Heart left ventricle (tissue), 16 donors: ENCODE results near the gene RAVER1. TPM values are rescaled to one million over a fixed set of nuclear protein-coding genes. Genes with fewer than 3 reads are reported as not detected.
A peak's percentile ranks its signal among the peaks of the same experiment; 100 is the strongest.

ENCODE experiments used
- ATAC-seq, 4 donors: fragments of 200-7000 bp; cut with Tn5 transposase; one replicate each; pipeline ENCODE4 v1.9.1; 2020 to 2022; ENCODE audit warnings: moderate library complexity in 4 of 4, mild to moderate bottlenecking in 3 of 4, moderate number of reproducible peaks in 1 of 4
- DNase-seq, 5 donors: peaks; one replicate each; pipeline ENCODE4 v3.0.0-alpha.2; 2020
- H3K27ac ChIP-seq, 12 donors: fragments of 200-600 bp; sonication (generic) in 4 of 12; one replicate each; pipeline versions ENCODE4 v1.5.0 to v1.8.0; 2016 to 2022; ENCODE audit warnings: mild to moderate bottlenecking in 2 of 12
- H3K27me3 ChIP-seq, 9 donors: fragments of 200-600 bp; sonication (generic) in 2 of 9; one replicate each; pipeline versions ENCODE4 v1.5.1 to v1.8.0; 2016 to 2022; ENCODE audit warnings: mild to moderate bottlenecking in 3 of 9
- H3K36me3 ChIP-seq, 9 donors: fragments of 200-600 bp; sonication (generic) in 2 of 9; one replicate each; pipeline versions ENCODE4 v1.5.0 to v1.8.0; 2018 to 2022; ENCODE audit warnings: mild to moderate bottlenecking in 2 of 9
- H3K4me1 ChIP-seq, 12 donors: fragments of 200-600 bp; sonication (generic) in 4 of 12; one replicate each; pipeline versions ENCODE4 v1.5.0 to v1.8.0; 2016 to 2022; ENCODE audit warnings: mild to moderate bottlenecking in 3 of 12
- H3K4me3 ChIP-seq, 12 donors: fragments of 200-600 bp; sonication (generic) in 4 of 12; one replicate each; pipeline versions ENCODE4 v1.5.0 to v1.8.0; 2017 to 2022; ENCODE audit warnings: mild to moderate bottlenecking in 9 of 12, moderate library complexity in 4 of 12
- H3K9me3 ChIP-seq, 12 donors: fragments of 200-600 bp; sonication (generic) in 4 of 12; one replicate each; pipeline versions ENCODE4 v1.5.0 to v1.8.0; 2016 to 2022; ENCODE audit warnings: mild to moderate bottlenecking in 1 of 12
- CTCF ChIP-seq, 12 donors: fragments of 200-600 bp; sonication (generic) in 4 of 12; IDR thresholded peaks; one replicate each; pipeline versions ENCODE4 v1.5.0 to v1.8.0; 2018 to 2022; ENCODE audit warnings: antibody characterized with exemption in 12 of 12, mild to moderate bottlenecking in 5 of 12
- POLR2A ChIP-seq, 2 donors: fragments of 450-650 bp; IDR thresholded peaks; one replicate each; pipeline ENCODE4 v1.6.1; 2017; ENCODE audit warnings: antibody characterized with exemption in 2 of 2, mild to moderate bottlenecking in 2 of 2, moderate library complexity in 2 of 2
- WGBS, 4 donors: extraction: QIAGEN DNeasy Blood & Tissue Kit in 2 of 4; methylation state at CpG; one replicate each; pipeline versions ENCODE4 v1.1.5 to v1.1.7; 2013 to 2018; 5-methylcytosine and 5-hydroxymethylcytosine counted together
- intact Hi-C, 10 donors: fragments of 100-400 bp; cut with DNase I; formaldehyde crosslinking; loops; one replicate each; pipeline versions ENCODE4 v1.11.1 to v1.14.2; 2022
- polyA plus RNA-seq, 2 donors: library from polyadenylated mRNA; stranded (reverse); fragments of 200-250 nt; gene quantifications; one replicate each; pipeline ENCODE4 v1.2.3, GENCODE V29; 2013
- total RNA-seq, 9 donors: library from RNA; depleted of rRNA in 2 of 9; stranded (reverse); fragments of >200 nt in 2 of 9; fragmentation: NEBNext Ultra II Directional in 3 of 9; extraction: Animal tissue kit (Norgen Biotek cat#: 25700) in 3 of 9; gene quantifications; one replicate each; pipeline versions ENCODE4 v1.1.0 to v1.2.4, GENCODE V29; 2016 to 2023
- donor health status: ischemic (EF 13 %, LVEDD 7.1; RV severe dilation, severe dysfunction).
- donor health status: healthy with polysubstance abuse.
- donor health status: DM: no; HTN: yes; CAD: no.
- donor health status: DM: no; HTN: no; CAD: no.
- donor health status: ischemic (EF 25% LVEDD 6.9; RV normal size, moderate dysfunction).
- donor health status: ischemic (EF 25% LVEDD 5.7; RV mildly dilated, moderate dysfunction).
- donor health status: healthy.
- donor health status: DM: yes; HTN: yes; CAD: no.
- donor health status: ischemic (EF 35%, LVEDD 5.7; RV mildly dilated, moderate dysfunction).
- donor health status: nonischemic (EF 11% LVEDD 7.7; RV severe dilation, severe dysfunction).
- donor health status: DM: yes; HTN: yes; CAD: no.
- donor health status: PGD.
- donor health status: ischemic (EF 29% LVEDD 5.4; RV normal size, mild dysfunction).
- donor health status: nonischemic (EF 23%, LVEDD 6.1; RV moderate dilation, normal function).

The RAVER1 gene
- total and polyA plus RNA-seq, 11 donors = 5.9 to 22.5 (median 14.0) TPM

GRCh38 chr19:10344780-10345179 lies 11.5 kb upstream of the RAVER1 start:
- Histone ChIP-seq H3K9me3 (no peaks in the 10 kb centered on the region), H3K4me1 (peaks cover 0 to 7% (median 0%) of the 10 kb centered on the region in 12 donors), H3K36me3 (peaks cover 0 to 6% (median 2%) of the 10 kb centered on the region in 9 donors), H3K27me3 (no peaks in the 10 kb centered on the region), H3K4me3 (no peak overlapping the region), H3K27ac (no peak overlapping the region)
- intact Hi-C loops = no loop called here
- no peak for TF ChIP-seq CTCF (IDR thresholded peaks at IDR 0.05)
- TF ChIP-seq POLR2A (IDR thresholded peaks at IDR 0.05) = no peak
- ATAC-seq (no peak), DNase-seq (no peak)
- WGBS, 4 donors = 78 to 93% (median 86%) methylated on average over 10 of the region's 10 CpGs

DNA sequence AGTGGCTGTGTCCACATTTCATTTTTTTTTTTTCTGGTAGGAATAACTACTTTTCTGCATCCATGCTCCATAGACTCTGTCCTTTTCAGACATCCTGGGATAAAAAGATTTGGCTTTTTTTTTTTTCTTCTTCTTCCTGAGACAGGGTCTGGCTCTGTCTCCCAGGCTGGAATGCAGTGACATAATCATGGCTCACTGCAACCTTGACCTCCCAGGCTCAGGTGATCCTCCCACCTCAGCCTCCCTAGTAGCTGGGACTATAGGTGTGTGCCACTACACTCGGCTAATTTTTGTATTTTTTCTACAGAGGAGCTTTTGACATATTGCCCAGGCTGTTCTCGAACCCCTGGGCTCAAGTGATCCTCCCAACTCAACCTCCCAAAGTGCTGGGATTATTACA lies 10.2 kb upstream of the RAVER1 start:
- Histone ChIP-seq H3K27ac (no peak overlapping the region), H3K9me3 (no peaks in the 10 kb centered on the region), H3K27me3 (no peaks in the 10 kb centered on the region), H3K4me3 (no peak overlapping the region), H3K4me1 (peaks cover 0 to 19% (median 0%) of the 10 kb centered on the region in 12 donors), H3K36me3 (no peaks in the 10 kb centered on the region)
- ATAC-seq (no peak), DNase-seq (no peak)
- intact Hi-C loops = no loop called here
- TF ChIP-seq CTCF (IDR thresholded peaks at IDR 0.05) (no peak), POLR2A (IDR thresholded peaks at IDR 0.05) (no peak)
- WGBS, 4 donors = 67 to 84% (median 82%) methylated on average over 2 of the region's 2 CpGs

GRCh38 chr19:10339977-10340376 lies 6.6 kb upstream of the RAVER1 start:
- intact Hi-C loops = loop anchor here in 2 of 10 donors (10.0 kb wide), 1 partner anchor 45 kb away; the partner anchor contains the start of gene TYK2 (in 2 of the 2)
- H3K27ac ChIP-seq = peak overlapping the region in 1 of 12 donors; percentile 75

More at GRCh38 chr19:10339977-10340376, 6.6 kb upstream of the RAVER1 start:
- Histone ChIP-seq H3K27me3 (no peaks in the 10 kb centered on the region), H3K4me1 (peaks cover 0 to 27% (median 7%) of the 10 kb centered on the region in 12 donors), H3K4me3 (no peak overlapping the region), H3K36me3 (no peaks in the 10 kb centered on the region), H3K9me3 (no peaks in the 10 kb centered on the region)
- TF ChIP-seq CTCF (IDR thresholded peaks at IDR 0.05) (no peak), POLR2A (IDR thresholded peaks at IDR 0.05) (no peak)
- 85 to 91% (median 86%) methylated on average over 5 of the region's 5 CpGs for WGBS, 4 donors
- no peak for ATAC-seq
- DNase-seq = no peak
